Stimulated activated CD8-positive, alpha-beta memory T cell treated with anti-CD3 and anti-CD28 coated beads, Interleukin-7, amount 100 ng/mL, for 48 hours (primary cell): ENCODE data around the gene MYL11.

Experiments
- DNase-seq, 2 donors: peaks; one replicate each; pipeline ENCODE4 v3.0.0-alpha.2; 2020; ENCODE audit warnings: low read depth in 1 of 2; ENCODE audit errors: extremely low read depth in 1 of 2

The MYL11 gene

DNA sequence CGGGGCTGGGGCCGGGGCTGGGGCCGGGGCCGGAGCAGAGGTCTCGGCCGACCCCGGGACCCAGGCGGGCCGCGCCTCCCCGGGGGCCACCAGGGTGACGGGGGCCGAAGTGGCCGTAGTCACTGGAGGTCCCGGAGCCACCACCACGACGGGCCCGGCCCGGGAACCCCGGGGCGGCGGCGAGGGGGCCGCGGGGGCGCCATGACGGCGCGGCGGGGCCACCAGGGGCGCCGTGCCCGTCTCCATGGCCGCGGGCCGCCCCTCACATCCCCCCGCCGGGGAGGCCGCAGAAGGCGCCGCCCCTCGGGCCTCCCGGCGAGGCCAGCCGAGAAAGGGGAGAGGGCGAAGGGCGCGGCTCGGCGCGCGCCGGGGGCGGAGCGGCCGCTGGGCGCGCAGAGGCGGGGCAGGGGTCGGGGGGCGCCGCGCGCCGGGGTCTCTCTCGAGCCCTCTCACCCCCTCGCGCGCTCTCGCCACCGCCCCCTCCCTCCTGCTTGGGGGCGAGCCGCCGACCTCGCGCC, 4.6 kb upstream of the MYL11 start:
- DNase-seq = no peak

- peak; percentile 94 to 99 for DNase-seq
Measured at GRCh38 chr16:30370456-30371247, 4.0 kb upstream of the MYL11 start, which contains the start of gene TBC1D10B. Gene TBC1D10B, minus strand, starts transcription at chr16:30370494. Its CDS starts 311 bp downstream, at chr16:30370183.

DNA sequence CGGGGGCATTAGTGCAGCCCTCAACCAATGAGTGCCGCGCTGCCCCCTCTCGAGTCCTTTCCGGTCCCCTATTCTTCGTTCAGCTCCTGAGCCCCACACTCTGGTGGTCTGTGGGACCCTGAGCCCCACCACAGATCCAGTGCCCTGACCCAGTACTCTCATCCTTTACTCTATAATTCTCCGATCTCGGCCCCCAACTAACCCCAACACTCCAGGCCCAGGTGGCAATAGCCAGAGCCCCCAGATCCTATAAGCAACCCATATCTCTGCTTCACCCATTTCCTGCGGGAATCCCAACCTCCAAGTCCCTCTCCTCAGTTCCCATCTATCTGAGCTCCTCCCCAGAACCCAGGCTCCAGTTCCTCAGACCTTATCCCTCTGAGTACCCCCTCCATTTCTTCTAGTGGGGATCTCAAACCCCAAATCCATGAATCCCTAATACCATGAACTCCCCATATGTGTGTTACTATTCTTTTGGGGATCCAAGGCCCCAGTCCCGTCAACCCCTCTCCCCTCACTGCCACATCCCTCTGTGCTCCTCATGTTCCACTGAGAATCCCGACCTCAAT, 3.3 kb upstream of the MYL11 start:
- no peak for DNase-seq

DNA sequence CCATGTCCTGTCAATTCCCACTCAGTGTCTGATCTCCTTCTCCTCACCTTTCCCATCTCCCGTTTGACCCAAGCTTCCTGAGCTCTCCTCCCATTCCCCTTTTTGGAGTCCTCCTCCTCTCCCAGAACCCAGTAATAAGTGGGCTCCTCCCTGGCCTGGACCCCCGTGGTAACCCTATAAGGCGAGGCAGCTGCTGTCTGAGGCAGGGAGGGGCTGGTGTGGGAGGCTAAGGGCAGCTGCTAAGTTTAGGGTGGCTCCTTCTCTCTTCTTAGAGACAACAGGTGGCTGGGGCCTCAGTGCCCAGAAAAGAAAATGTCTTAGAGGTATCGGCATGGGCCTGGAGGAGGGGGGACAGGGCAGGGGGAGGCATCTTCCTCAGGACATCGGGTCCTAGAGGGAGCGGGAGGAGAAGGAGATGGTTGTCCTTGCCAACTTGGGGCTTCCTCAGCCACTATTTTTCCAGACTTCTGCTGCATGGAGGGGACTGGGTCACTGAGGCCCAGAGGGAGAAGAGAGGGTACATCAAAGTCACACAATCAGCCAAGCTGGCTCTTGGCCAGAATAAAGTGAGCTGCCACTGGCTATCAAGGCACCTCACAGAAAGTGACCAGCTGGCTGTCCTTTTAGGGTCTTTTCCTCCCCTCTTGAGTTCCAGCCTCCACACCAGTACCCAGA, 2.4 kb upstream of the MYL11 start:
- DNase-seq = no peak

DNA sequence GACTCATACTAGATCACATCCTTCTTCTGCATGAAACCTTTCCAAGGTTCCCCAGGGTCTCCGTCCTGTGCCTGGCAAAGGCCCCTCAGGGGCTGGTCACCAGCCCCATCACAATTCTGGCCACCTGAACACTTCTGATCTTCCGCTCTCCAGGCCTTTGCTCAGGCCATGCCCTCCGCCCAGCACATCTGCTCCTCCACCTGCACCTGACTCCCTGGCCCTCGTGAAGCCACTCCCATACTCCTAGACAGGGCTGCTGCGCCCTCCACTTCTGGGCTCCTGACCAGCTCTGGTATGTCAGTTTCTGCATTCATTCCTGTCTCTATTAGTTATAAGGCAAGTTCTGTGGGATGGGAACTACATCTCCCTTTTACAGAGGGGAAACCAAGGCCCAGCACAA, 1.9 kb upstream of the MYL11 start:
- no peak for DNase-seq

DNA sequence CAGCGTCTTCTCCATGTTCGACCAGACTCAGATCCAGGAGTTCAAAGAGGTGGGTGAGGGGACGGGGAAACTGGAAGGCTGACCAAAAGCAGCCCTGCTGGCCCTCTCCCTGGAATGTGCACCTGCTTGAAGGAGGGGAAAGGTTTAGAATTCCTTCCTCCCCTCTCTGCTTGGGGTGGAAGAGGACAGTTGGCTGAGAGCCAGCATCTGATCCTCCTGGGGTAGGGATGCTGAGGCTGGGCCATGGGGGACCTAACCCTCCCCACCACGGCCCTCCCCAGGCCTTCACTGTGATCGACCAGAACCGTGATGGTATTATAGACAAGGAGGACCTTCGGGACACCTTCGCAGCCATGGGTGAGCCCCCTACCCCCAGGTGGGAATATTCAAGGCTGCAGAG, 1.3 kb downstream of the MYL11 start:
- DNase-seq = no peak

DNA sequence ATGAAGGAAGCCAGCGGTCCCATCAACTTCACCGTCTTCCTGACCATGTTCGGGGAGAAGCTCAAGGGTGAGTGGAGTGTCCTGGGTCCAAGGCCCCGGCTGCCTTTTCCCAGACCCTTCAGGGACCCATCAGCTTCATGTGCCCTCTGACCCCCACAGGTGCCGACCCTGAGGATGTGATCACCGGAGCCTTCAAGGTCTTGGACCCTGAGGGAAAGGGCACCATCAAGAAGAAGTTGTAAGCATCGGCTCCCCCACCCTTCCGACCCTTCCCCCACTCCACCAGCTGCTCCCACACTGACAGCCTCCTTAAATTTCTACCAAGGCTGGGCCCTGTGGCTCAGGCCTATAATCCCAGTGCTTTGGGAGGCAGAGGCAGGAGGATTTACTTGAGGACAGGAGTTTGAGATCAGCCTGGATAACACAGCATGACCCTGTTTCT, 1.9 kb downstream of the MYL11 start:
- DNase-seq = no peak

DNA sequence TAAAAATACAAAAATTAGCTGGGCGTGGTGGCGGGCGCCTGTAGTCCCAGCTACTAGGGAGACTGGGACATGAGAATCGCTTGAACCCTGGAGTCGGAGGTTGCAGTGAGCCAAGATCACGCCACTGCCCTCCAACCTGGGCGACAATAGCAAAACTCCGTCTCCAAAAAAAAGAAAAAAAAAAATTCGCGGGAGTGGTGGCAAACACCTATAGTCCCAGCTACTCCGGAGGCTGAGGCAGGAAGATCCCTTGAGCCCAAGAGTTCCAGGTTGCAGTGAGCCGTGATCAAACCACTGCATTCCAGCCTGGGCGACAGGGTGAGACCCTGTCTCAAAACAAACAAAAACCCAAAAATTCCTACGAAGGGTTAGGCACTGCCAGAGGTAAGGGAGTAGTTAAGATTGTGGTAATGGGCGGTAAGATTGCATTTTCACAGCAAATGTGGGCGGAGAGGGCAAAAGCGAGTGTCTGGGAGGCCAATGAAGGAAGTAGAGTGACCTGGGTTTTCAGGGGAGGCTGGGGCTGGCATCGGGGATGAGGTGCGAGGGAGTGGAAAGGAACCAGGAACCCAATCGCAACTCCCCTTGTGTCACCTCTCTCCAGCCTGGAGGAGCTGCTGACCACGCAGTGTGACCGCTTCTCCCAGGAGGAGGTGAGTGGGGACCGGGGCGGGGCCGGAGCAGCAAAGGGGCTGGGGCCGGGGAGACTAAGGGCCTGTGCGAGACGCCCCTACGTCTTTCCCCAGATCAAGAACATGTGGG, 2.6 kb downstream of the MYL11 start:
- DNase-seq = no peak

GRCh38 chr16:30377812-30378235, 3.2 kb downstream of the MYL11 start:
- DNase-seq = peak; percentile 57 to 80

- peak; percentile 98 to 100 for DNase-seq
Measured at GRCh38 chr16:30378236-30379157, 3.9 kb downstream of the MYL11 start.

DNA sequence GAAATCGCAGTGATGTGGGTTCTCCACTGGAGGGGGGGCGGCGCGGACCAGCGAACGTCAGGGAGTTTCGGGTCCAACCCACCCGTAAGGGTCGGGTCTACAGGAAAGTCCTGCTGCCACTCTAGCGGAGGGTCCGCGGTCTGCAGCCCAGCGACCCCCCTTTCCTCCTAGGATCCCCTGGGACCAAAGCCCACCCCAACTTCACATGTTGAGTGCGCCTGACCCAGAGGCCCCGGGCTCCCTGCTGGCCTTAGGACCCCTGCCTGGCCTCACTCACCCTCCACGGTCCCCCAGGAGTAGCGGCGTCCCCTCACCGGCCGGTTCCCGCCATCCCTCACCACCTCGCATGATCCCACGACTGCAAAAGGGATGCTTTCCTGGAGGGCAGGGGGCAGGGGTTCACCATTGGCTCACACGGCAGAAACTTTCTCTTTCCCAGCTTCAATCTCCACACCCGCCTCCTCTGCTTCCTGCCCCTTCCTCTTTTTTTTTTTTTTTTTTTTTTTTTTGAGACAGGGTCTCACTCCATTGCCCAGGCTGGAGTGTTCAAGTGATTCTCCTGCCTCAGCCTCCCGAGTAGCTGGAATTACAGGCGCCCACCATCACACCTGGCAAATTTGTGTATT, 4.7 kb downstream of the MYL11 start:
- no peak for DNase-seq

DNA sequence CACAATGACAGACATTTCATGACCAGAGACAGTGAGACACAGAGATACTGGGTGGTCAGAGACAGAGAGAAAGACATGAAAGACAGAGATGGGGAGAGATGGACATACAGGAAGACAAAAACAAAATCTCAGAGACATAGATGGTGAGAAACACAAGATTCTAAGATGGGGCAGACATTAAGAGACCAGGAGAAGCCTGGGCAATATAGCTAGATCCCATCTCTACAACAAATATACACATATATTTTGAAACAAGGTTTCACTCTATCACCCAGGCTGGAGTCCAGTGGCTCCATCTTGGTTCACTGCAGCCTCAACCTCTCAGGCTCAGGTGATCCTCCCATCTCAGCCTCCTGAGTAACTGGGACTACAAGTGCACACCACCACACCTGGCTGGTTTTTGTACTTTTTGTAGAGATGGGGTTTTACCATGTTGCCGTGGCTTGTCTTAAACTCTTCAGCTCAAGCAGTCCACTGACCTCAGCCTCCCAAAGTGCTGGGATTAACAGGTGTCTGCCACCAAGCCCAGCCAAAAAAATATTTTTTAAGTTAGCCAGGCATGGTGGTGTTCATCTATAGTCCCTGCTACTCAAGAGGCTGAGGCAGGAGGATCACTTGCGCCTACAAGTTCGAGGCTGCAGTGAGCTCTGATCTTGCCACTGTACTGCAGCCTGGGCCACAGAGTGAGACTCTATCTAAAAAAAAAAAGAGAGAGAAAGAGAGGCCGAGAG, 5.6 kb downstream of the MYL11 start:
- no peak for DNase-seq

DNA sequence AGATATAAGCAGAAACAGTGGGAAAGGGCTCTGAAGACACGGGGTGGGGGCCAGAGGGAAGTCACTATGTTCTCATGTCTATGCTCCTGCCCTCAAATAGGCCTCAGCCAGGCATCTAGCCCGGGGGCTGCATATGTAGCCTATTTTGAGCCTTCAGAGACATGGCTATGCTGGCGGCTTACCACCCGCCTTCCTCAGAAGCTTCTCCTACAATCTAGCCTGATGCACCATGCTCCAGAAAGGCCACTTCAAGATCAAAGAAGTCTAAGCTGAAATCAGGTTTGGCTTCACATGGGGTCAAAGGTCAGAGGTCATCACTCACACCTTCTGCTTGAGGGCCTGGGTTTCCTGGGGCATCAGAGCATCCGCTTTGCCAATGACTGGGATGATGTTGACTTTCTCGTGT, 6.2 kb downstream of the MYL11 start:
- no peak for DNase-seq

DNA sequence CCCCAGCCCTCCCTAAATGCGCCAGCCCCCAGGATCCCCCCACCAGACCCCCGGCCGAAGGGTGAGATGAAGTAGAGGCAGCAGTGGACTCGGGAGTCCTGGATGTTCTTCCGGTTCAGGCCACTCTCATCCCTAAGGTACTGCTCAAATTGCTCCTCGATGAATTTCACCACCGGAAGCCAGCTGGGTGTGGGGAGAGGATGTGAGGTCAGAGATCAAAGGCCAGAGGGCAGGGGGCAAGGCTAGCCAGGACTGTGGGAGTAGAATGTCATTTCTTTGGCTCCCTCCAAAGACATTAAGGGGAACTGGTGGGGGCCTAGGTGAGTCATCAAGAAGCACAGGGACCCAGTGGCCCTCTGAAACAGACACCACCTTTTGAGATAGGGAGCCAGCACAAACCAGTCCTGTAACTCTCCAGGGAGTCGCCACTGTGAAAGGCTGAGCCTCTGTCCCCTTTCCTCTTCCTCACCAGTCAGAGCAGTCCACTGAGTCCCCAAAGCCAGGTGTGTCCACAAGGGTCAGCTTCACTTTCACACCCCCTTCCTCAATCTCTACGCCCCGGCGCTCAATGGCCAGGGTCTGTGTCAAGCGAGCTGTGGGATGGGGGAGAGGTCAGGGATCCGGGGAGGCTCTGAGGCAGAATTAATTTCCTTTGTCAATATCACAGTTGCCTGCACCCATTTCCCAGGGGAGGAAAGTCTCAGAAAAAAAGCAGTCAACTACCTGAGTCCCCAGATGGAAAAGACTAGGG, 6.9 kb downstream of the MYL11 start:
- DNase-seq = no peak

GRCh38 chr16:30382111-30382881, 7.7 kb downstream of the MYL11 start, which contains the start of gene SEPTIN1:
Gene SEPTIN1, minus strand, starts transcription at chr16:30382561. Its CDS starts 19 bp downstream, at chr16:30382542.
- peak; percentile 65 to 81 for DNase-seq

- DNase-seq = no peak
Measured at GRCh38 chr16:30383521-30383920, 8.9 kb downstream of the MYL11 start.

GRCh38 chr16:30394592-30395154, 20.1 kb downstream of the MYL11 start:
- no peak for DNase-seq
